B cell (primary cell): ENCODE results near the gene PRKAG2. TPM values are rescaled to one million over a fixed set of nuclear protein-coding genes. Genes with fewer than 3 reads are reported as not detected.

Experiments used
- ATAC-seq: fragments of 200-7000 bp; cut with Tn5 transposase; one replicate; pipeline ENCODE4 v1.10.0; 2021; ENCODE audit warnings: low read depth, mild to moderate bottlenecking, moderate number of reproducible peaks, moderate library complexity
- CTCF ChIA-PET: fragments of 350-600 bp; sonication (Branson Sonifier 250); formaldehyde crosslinking; loops from one replicate; lab custom pipeline; 2021; ENCODE audit warnings: antibody characterized with exemption, inconsistent platforms; lab: Charles Lee
- POLR2A ChIA-PET: fragments of 350-600 bp; sonication (Branson Sonifier 250); formaldehyde crosslinking; loops from one replicate; lab custom pipeline; 2021; ENCODE audit warnings: antibody characterized with exemption; lab: Charles Lee
- DNase-seq: peaks from one replicate; pipeline ENCODE4 v3.0.0; 2013
- H2AFZ ChIP-seq: 2 replicates; pipeline ENCODE4 v1.6.1; 2012; ENCODE audit warnings: mild to moderate bottlenecking, low read depth, low read length; ENCODE audit not compliant: insufficient read depth, poor library complexity, severe bottlenecking
- H3K27ac ChIP-seq, 2 donors: 1 replicate in 1 of 2; 2 replicates in 1 of 2; pipeline ENCODE4 v1.5.1; 2012 to 2013; ENCODE audit warnings: low read length in 2 of 2, mild to moderate bottlenecking in 2 of 2, moderate library complexity in 1 of 2
- H3K27me3 ChIP-seq, 4 experiments: fragments of 200-600 bp in 1 of 4; sonication (generic) in 1 of 4; replicated peaks in 1 of 4; 1 replicate in 2 of 4; 2 replicates in 2 of 4; pipeline versions ENCODE4 v1.6.1 to v1.7.0; 2013 to 2016; ENCODE audit warnings: low read length in 3 of 4, mild to moderate bottlenecking in 2 of 4, mixed read lengths in 1 of 4, moderate library complexity in 1 of 4; ENCODE audit not compliant: insufficient read depth in 4 of 4, control insufficient read depth in 3 of 4; ENCODE audit errors: control extremely low read depth in 1 of 4
- H3K36me3 ChIP-seq, 2 experiments: replicated peaks in 1 of 2; 1 replicate in 1 of 2; 2 replicates in 1 of 2; pipeline versions ENCODE4 v1.6.1 to v1.7.1; 2013; ENCODE audit warnings: low read length in 1 of 2; ENCODE audit not compliant: insufficient read depth in 2 of 2, control insufficient read depth in 1 of 2; ENCODE audit errors: control extremely low read depth in 1 of 2, extremely low read depth in 1 of 2
- H3K4me1 ChIP-seq, 2 donors: fragments of 200-600 bp in 1 of 2; sonication (generic) in 1 of 2; 1 replicate in 1 of 2; 2 replicates in 1 of 2; pipeline versions ENCODE4 v1.5.1 to v1.6.1; 2013 to 2017; ENCODE audit warnings: low read length in 2 of 2; ENCODE audit not compliant: control insufficient read depth in 2 of 2, insufficient read depth in 2 of 2
- H3K4me2 ChIP-seq: replicated peaks from 2 replicates; pipeline ENCODE3; 2012; ENCODE audit warnings: mild to moderate bottlenecking, low read depth, low read length; ENCODE audit not compliant: poor library complexity, severe bottlenecking
- H3K4me3 ChIP-seq, 5 experiments: fragments of 200-600 bp in 1 of 5; sonication (generic) in 1 of 5; 1 replicate in 3 of 5; 2 replicates in 2 of 5; pipeline versions ENCODE4 v1.5.1 to v1.7.0; 2011 to 2016; ENCODE audit warnings: low read length in 4 of 5, mild to moderate bottlenecking in 4 of 5, low read depth in 2 of 5, control low read depth in 1 of 5, moderate library complexity in 1 of 5; ENCODE audit not compliant: insufficient read depth in 1 of 5; ENCODE audit errors: control extremely low read depth in 1 of 5, extremely low read depth in 1 of 5
- H3K79me2 ChIP-seq: fragments of 200-600 bp; sonication (generic); one replicate; pipeline ENCODE4 v1.6.0; 2016; ENCODE audit warnings: low read length; ENCODE audit not compliant: control insufficient read depth, insufficient read depth
- H3K9ac ChIP-seq: fragments of 200-600 bp; sonication (generic); 2 replicates; pipeline ENCODE4 v1.6.1; 2017; ENCODE audit warnings: mild to moderate bottlenecking, low read length, moderate library complexity
- H3K9me3 ChIP-seq, 3 donors: one replicate each; pipeline versions ENCODE4 v1.6.1 to v1.7.1; 2013; ENCODE audit warnings: low read length in 2 of 3; ENCODE audit not compliant: control insufficient read depth in 2 of 3, insufficient read depth in 1 of 3; ENCODE audit errors: control extremely low read depth in 1 of 3
- H4K20me1 ChIP-seq: 2 replicates; pipeline ENCODE4 v1.6.0; 2012; ENCODE audit warnings: mild to moderate bottlenecking, low read length; ENCODE audit not compliant: insufficient read depth, control insufficient read depth, poor library complexity, severe bottlenecking
- H3K27ac Mint-ChIP-seq: one replicate; pipeline ENCODE4 v1.8.0; 2021; ENCODE audit warnings: mixed read lengths
- H3K27me3 Mint-ChIP-seq: one replicate; pipeline ENCODE4 v1.8.0; 2021; ENCODE audit warnings: mixed read lengths
- H3K4me1 Mint-ChIP-seq: one replicate; pipeline ENCODE4 v1.8.0; 2021; ENCODE audit warnings: mixed read lengths
- H3K4me3 Mint-ChIP-seq: one replicate; pipeline ENCODE4 v1.8.0; 2021; ENCODE audit warnings: mixed read lengths
- H3K9me3 Mint-ChIP-seq: one replicate; pipeline ENCODE4 v1.8.0; 2022; ENCODE audit warnings: mixed read lengths; ENCODE audit not compliant: insufficient read depth
- EZH2 ChIP-seq: IDR thresholded peaks from 2 replicates; pipeline ENCODE4 v1.6.1; 2012; ENCODE audit warnings: borderline replicate concordance, low read depth, mild to moderate bottlenecking, moderate library complexity, low read length; ENCODE audit not compliant: insufficient read depth, poor library complexity, severe bottlenecking
- WGBS: methylation state at CpG from one replicate; pipeline ENCODE4 v1.1.5; 2013; ENCODE audit warnings: missing lambda C conversion rate; ENCODE audit not compliant: insufficient coverage; 5-methylcytosine and 5-hydroxymethylcytosine counted together
- intact Hi-C: fragments of 100-400 bp; cut with micrococcal nuclease; formaldehyde crosslinking; loops from one replicate; pipeline ENCODE4 v1.10.0; 2022
- polyA plus RNA-seq: library from polyadenylated mRNA; depleted of rRNA; stranded (reverse); fragments of >200 nt; gene quantifications from 2 replicates; pipeline ENCODE4 v1.2.3, GENCODE V29; 2012
- total RNA-seq, 2 donors: library from RNA; stranded (reverse); fragments of 120-200 nt in 1 of 2; gene quantifications; 1 replicate in 1 of 2; 2 replicates in 1 of 2; pipeline versions ENCODE4 v1.2.3 to v1.2.4, GENCODE V29; 2013 to 2022
- TF ChIP-seq, protein P1 (sequence below): fragments of 200-600 bp; IDR thresholded peaks from one replicate; pipeline ENCODE4 v1.8.0; 2022; ENCODE audit warnings: antibody characterized with exemption, mild to moderate bottlenecking

Gene PRKAG2
- total and polyA plus RNA-seq, 2 donors (not counting 1 experiment from before 2014, with no cell fraction given), result 22.1 to 56.3 TPM

DNA sequence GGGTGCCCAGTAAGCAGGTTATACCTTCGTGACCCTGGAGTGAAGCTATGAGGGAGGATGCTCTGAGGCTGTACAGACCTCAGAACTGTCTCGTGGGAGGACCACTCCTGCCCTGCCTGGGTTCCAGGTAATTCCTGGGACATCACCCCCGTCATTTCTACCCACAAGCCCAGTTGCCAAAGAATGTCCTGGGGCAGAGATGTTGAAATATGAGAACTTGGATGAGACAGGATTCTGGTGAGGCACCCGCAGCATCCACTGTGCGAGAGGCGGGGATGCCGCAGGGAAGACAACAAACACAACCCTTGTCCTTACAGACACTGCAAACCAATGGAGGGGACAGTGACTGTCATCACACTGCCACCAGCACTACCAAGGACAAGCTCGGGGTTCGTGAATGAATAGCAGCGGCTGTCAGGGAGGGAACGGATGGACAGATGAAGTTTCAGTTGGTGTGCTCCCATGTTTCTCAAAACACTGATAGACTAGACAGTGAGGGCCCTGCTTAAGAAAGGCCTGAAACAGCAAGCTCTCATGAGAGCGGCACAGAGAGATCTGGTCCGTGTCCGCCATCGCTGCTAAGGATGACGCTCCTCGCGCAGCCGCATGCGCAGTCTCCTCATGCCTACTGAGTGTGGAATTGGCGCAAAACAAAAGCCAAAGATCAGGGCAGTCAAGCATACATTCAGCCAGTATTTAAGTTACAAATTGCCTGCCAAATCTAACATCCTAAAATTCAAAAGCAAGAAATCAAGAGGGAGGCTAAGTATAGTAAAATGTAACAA, 275.2 kb downstream of the PRKAG2 start:
- H3K27ac ChIP-seq, result no peak overlapping the region
- WGBS, result 96% methylated on average over 12 of the region's 21 CpGs
- peaks cover 0 to 8% of the 10 kb centered on the region in 2 experiments for H3K36me3 ChIP-seq
- POLR2A ChIA-PET, result no interaction called here
- CTCF ChIA-PET, result no interaction called here
- H3K4me1 ChIP-seq, result no peaks in the 10 kb centered on the region
- H3K9me3 ChIP-seq, result no peaks in the 10 kb centered on the region
- H3K27me3 Mint-ChIP-seq, result no peaks in the 10 kb centered on the region
- H3K79me2 ChIP-seq, result peaks cover 17% of the 10 kb centered on the region
- H3K4me3 Mint-ChIP-seq, result no peak overlapping the region
- H3K27ac Mint-ChIP-seq, result no peak overlapping the region
- TF ChIP-seq EZH2, result no peak
- TF ChIP-seq, protein P1, sequence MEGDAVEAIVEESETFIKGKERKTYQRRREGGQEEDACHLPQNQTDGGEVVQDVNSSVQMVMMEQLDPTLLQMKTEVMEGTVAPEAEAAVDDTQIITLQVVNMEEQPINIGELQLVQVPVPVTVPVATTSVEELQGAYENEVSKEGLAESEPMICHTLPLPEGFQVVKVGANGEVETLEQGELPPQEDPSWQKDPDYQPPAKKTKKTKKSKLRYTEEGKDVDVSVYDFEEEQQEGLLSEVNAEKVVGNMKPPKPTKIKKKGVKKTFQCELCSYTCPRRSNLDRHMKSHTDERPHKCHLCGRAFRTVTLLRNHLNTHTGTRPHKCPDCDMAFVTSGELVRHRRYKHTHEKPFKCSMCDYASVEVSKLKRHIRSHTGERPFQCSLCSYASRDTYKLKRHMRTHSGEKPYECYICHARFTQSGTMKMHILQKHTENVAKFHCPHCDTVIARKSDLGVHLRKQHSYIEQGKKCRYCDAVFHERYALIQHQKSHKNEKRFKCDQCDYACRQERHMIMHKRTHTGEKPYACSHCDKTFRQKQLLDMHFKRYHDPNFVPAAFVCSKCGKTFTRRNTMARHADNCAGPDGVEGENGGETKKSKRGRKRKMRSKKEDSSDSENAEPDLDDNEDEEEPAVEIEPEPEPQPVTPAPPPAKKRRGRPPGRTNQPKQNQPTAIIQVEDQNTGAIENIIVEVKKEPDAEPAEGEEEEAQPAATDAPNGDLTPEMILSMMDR, result no peak
- H3K9me3 Mint-ChIP-seq, result no peaks in the 10 kb centered on the region
- no peak overlapping the region for H3K4me2 ChIP-seq
- intact Hi-C loops, result no loop called here
- no peak overlapping the region for H3K9ac ChIP-seq
- no peaks in the 10 kb centered on the region for H3K27me3 ChIP-seq
- no peak for ATAC-seq
- H4K20me1 ChIP-seq, result peaks cover 8% of the 10 kb centered on the region
- H2AFZ ChIP-seq, result no peak overlapping the region
- no peak overlapping the region for H3K4me3 ChIP-seq
- DNase-seq, result no peak
- H3K4me1 Mint-ChIP-seq, result peaks cover 7% of the 10 kb centered on the region

DNA sequence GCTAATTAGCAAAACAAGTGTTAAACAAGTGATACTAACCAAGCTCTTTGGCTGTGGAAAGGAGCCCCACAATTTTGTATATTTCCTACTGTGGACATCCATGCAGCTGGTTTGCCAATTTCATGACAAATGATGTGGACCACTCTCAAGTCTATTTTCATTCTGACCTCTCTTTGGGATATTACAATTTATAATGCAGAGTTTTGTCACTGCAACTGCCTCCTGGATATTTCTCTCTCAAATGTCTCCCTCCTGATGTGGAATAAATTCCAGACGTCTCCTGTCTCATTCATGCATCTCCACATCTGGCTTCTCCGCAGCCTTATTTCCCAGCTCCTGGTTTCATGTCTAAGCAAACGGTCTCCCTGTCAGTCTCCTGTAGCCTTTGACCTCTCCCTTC, 276.6 kb downstream of the PRKAG2 start:
- Mint-ChIP-seq H3K9me3 (no peaks in the 10 kb centered on the region), H3K27me3 (no peaks in the 10 kb centered on the region), H3K4me1 (peaks cover 8% of the 10 kb centered on the region), H3K4me3 (no peak overlapping the region), H3K27ac (no peak overlapping the region)
- no peak for TF ChIP-seq EZH2
- no peak overlapping the region for H3K4me2 ChIP-seq
- no peaks in the 10 kb centered on the region for H3K27me3 ChIP-seq
- H3K4me3 ChIP-seq, result no peak overlapping the region
- H3K9ac ChIP-seq, result no peak overlapping the region
- ATAC-seq (no peak), DNase-seq (no peak)
- 95% methylated on average over 3 of the region's 3 CpGs for WGBS
- POLR2A ChIA-PET, result no interaction called here
- H3K9me3 ChIP-seq, result no peaks in the 10 kb centered on the region
- no peak overlapping the region for H3K27ac ChIP-seq
- peaks cover 8% of the 10 kb centered on the region for H4K20me1 ChIP-seq
- H2AFZ ChIP-seq, result no peak overlapping the region
- no peaks in the 10 kb centered on the region for H3K4me1 ChIP-seq
- H3K79me2 ChIP-seq, result peaks cover 16% of the 10 kb centered on the region
- peaks cover 0 to 8% of the 10 kb centered on the region in 2 experiments for H3K36me3 ChIP-seq
- intact Hi-C loops, result no loop called here
- CTCF ChIA-PET, result interaction anchor here (0.9 kb wide), 1 partner anchor 20 kb away, joined by 3 read pairs; no protein-coding TSS in a partner anchor
